ENCODE results near the gene GABBR2.

- TF ChIP-seq POLR2A (IDR thresholded peaks at IDR 0.05) (no peak), CTCF (IDR thresholded peaks at IDR 0.05) (no peak)
These were observed 302.3 kb downstream of the GABBR2 start for GRCh38 chr9:98406469-98406868.

Measured in right lobe of liver (tissue), 4 donors.